ENCODE results near the gene KRT7.

- TF ChIP-seq, protein P1, sequence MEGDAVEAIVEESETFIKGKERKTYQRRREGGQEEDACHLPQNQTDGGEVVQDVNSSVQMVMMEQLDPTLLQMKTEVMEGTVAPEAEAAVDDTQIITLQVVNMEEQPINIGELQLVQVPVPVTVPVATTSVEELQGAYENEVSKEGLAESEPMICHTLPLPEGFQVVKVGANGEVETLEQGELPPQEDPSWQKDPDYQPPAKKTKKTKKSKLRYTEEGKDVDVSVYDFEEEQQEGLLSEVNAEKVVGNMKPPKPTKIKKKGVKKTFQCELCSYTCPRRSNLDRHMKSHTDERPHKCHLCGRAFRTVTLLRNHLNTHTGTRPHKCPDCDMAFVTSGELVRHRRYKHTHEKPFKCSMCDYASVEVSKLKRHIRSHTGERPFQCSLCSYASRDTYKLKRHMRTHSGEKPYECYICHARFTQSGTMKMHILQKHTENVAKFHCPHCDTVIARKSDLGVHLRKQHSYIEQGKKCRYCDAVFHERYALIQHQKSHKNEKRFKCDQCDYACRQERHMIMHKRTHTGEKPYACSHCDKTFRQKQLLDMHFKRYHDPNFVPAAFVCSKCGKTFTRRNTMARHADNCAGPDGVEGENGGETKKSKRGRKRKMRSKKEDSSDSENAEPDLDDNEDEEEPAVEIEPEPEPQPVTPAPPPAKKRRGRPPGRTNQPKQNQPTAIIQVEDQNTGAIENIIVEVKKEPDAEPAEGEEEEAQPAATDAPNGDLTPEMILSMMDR (IDR thresholded peaks at IDR 0.05), result peak; percentile 56 to 96
- no peak for TF ChIP-seq POLR2A (IDR thresholded peaks at IDR 0.05)
Measured at GRCh38 chr12:52213564-52214420, 19.3 kb upstream of the KRT7 start.

Measured in suprapubic skin (tissue), 3 donors.